ENCODE measurements around the gene FOXE1. TPM values are rescaled to one million over a fixed set of nuclear protein-coding genes. Genes with fewer than 3 reads are reported as not detected.

FOXE1 gene
- total RNA-seq, 2 experiments from 2014 or later, result not detected

- H3K27me3 ChIP-seq (ENCODE audit: control insufficient read depth in 1 of 2, insufficient read depth in 2 of 2, low read length in 2 of 2), result peaks cover 53 to 64% of the 10 kb centered on the region in 2 experiments
- ATAC-seq (ENCODE audit: poor library complexity), result no peak
These were observed 7.6 kb downstream of the FOXE1 start for GRCh38 chr9:97860451-97861147.

GRCh38 chr9:97861148-97861475 is 8.1 kb downstream of the FOXE1 start:
- Histone ChIP-seq H3K27me3 (ENCODE audit: control insufficient read depth in 1 of 2, insufficient read depth in 2 of 2, low read length in 2 of 2) (peaks cover 48 to 59% of the 10 kb centered on the region in 2 experiments), H3K4me1 (ENCODE audit: insufficient read depth, low read length) (peaks cover 12% of the 10 kb centered on the region), H3K9me3 (ENCODE audit: control insufficient read depth in 1 of 2, insufficient read depth in 1 of 2, low read length in 2 of 2) (peaks cover 10 to 14% of the 10 kb centered on the region in 2 experiments), H3K36me3 (ENCODE audit: insufficient read depth, low read length) (no peaks in the 10 kb centered on the region), H3K27ac (ENCODE audit: low read depth in 1 of 2, low read length in 2 of 2) (no peak overlapping the region), H3K4me3 (ENCODE audit: low read length) (no peak overlapping the region)
- H3K27ac Mint-ChIP-seq, result no peak overlapping the region
- H3K4me1 Mint-ChIP-seq (ENCODE audit: low read depth), result peaks cover 19% of the 10 kb centered on the region
- no peak for TF ChIP-seq CTCF (IDR thresholded peaks at IDR 0.05)
- intact Hi-C loops (cut with DNase I, micrococcal nuclease), result no loop called here
- H3K27me3 Mint-ChIP-seq, result peaks cover 93% of the 10 kb centered on the region
- ChIA-PET CTCF (no interaction called here), POLR2A (no interaction called here)
- H3K36me3 Mint-ChIP-seq (ENCODE audit: low read depth), result peaks cover 12% of the 10 kb centered on the region
- H3K4me3 Mint-ChIP-seq, result no peak overlapping the region
- peaks cover 17% of the 10 kb centered on the region for H3K9me3 Mint-ChIP-seq
- DNase-seq, result no peak
- ATAC-seq (ENCODE audit: poor library complexity), result no peak

More at GRCh38 chr9:97860451-97861147, 7.6 kb downstream of the FOXE1 start:
- Mint-ChIP-seq H3K9me3 (peaks cover 12% of the 10 kb centered on the region), H3K4me3 (no peak overlapping the region), H3K36me3 (ENCODE audit: low read depth) (peaks cover 7% of the 10 kb centered on the region), H3K27me3 (peaks cover 93% of the 10 kb centered on the region), H3K4me1 (ENCODE audit: low read depth) (peaks cover 19% of the 10 kb centered on the region), H3K27ac (no peak overlapping the region)
- no peaks in the 10 kb centered on the region for H3K36me3 ChIP-seq (ENCODE audit: insufficient read depth, low read length)
- no peak for DNase-seq
- peaks cover 12% of the 10 kb centered on the region for H3K4me1 ChIP-seq (ENCODE audit: insufficient read depth, low read length)
- H3K9me3 ChIP-seq (ENCODE audit: control insufficient read depth in 1 of 2, insufficient read depth in 1 of 2, low read length in 2 of 2), result peaks cover 5 to 18% of the 10 kb centered on the region in 2 experiments
- H3K4me3 ChIP-seq (ENCODE audit: low read length), result no peak overlapping the region
- no peak overlapping the region for H3K27ac ChIP-seq (ENCODE audit: low read depth in 1 of 2, low read length in 2 of 2)
- ChIA-PET CTCF (no interaction called here), POLR2A (no interaction called here)
- intact Hi-C loops (cut with DNase I, micrococcal nuclease), result no loop called here
- TF ChIP-seq CTCF (IDR thresholded peaks at IDR 0.05), result no peak

- H3K9me3 ChIP-seq (ENCODE audit: control insufficient read depth in 1 of 2, insufficient read depth in 1 of 2, low read length in 2 of 2), result peaks cover 6 to 20% of the 10 kb centered on the region in 2 experiments
- H3K4me3 ChIP-seq (ENCODE audit: low read length), result no peak overlapping the region
- H3K9me3 Mint-ChIP-seq, result peaks cover 24% of the 10 kb centered on the region
- peaks cover 28 to 37% of the 10 kb centered on the region in 2 experiments for H3K27me3 ChIP-seq (ENCODE audit: control insufficient read depth in 1 of 2, insufficient read depth in 2 of 2, low read length in 2 of 2)
- ChIA-PET CTCF (no interaction called here), POLR2A (interaction anchor here (0.9 kb wide), 1 partner anchor 117 kb away, joined by 3 read pairs; no protein-coding TSS in a partner anchor)
- peaks cover 85% of the 10 kb centered on the region for H3K27me3 Mint-ChIP-seq
- peaks cover 24% of the 10 kb centered on the region for H3K36me3 Mint-ChIP-seq (ENCODE audit: low read depth)
- peaks cover 5% of the 10 kb centered on the region for H3K4me1 Mint-ChIP-seq (ENCODE audit: low read depth)
- no peak overlapping the region for H3K27ac Mint-ChIP-seq
- no peak overlapping the region for H3K4me3 Mint-ChIP-seq
- H3K27ac ChIP-seq (ENCODE audit: low read depth in 1 of 2, low read length in 2 of 2), result no peak overlapping the region
- no peaks in the 10 kb centered on the region for H3K36me3 ChIP-seq (ENCODE audit: insufficient read depth, low read length)
- TF ChIP-seq CTCF (IDR thresholded peaks at IDR 0.05), result no peak
- DNase-seq, result no peak
- peaks cover under 1% of the 10 kb centered on the region for H3K4me1 ChIP-seq (ENCODE audit: insufficient read depth, low read length)
- ATAC-seq (ENCODE audit: poor library complexity), result no peak
- intact Hi-C loops (cut with DNase I, micrococcal nuclease), result no loop called here
These were observed 10.3 kb downstream of the FOXE1 start for GRCh38 chr9:97863314-97863713.

Data from CD4-positive, alpha-beta T cell (primary cell).